Psoas muscle (tissue), 8 donors: Measurements from ENCODE around the gene BHLHE23. TPM values are rescaled to one million over a fixed set of nuclear protein-coding genes. Genes with fewer than 3 reads are reported as not detected.

Experiments used
- ATAC-seq, 4 donors: fragments of 200-7000 bp; cut with Tn5 transposase; one replicate each; pipeline ENCODE4 v1.9.1; 2020; ENCODE audit warnings: moderate library complexity in 3 of 4, mild to moderate bottlenecking in 2 of 4
- DNase-seq, 2 donors: peaks; one replicate each; pipeline ENCODE4 v3.0.0-alpha.2; 2020
- H3K27ac ChIP-seq: fragments of 200-600 bp; one replicate; pipeline ENCODE4 v1.8.0; 2022
- H3K27me3 ChIP-seq, 3 donors: fragments of 200-600 bp in 1 of 3; one replicate each; pipeline versions ENCODE4 v1.6.1 to v1.8.0; 2013 to 2022; ENCODE audit warnings: low read length in 2 of 3, mild to moderate bottlenecking in 2 of 3, moderate library complexity in 1 of 3; ENCODE audit not compliant: insufficient read depth in 3 of 3
- H3K36me3 ChIP-seq, 2 donors: fragments of 200-600 bp in 1 of 2; one replicate each; pipeline versions ENCODE4 v1.6.1 to v1.8.0; 2013 to 2022; ENCODE audit warnings: low read depth in 1 of 2, mild to moderate bottlenecking in 1 of 2, moderate library complexity in 1 of 2; ENCODE audit not compliant: insufficient read depth in 1 of 2
- H3K4me1 ChIP-seq: fragments of 200-600 bp; one replicate; pipeline ENCODE4 v1.8.0; 2022
- H3K4me3 ChIP-seq: fragments of 200-600 bp; one replicate; pipeline ENCODE4 v1.8.0; 2022; ENCODE audit warnings: mild to moderate bottlenecking
- H3K9me3 ChIP-seq: fragments of 200-600 bp; one replicate; pipeline ENCODE4 v1.8.0; 2022
- CTCF ChIP-seq: fragments of 200-600 bp; IDR thresholded peaks from one replicate; pipeline ENCODE4 v1.8.0; 2022; ENCODE audit warnings: antibody characterized with exemption
- WGBS, 3 donors: extraction: QIAGEN DNeasy Blood & Tissue Kit; methylation state at CpG; one replicate each; pipeline versions ENCODE4 v1.1.6 to v1.1.7; 2013; 5-methylcytosine and 5-hydroxymethylcytosine counted together
- intact Hi-C, 2 donors: fragments of 100-400 bp; cut with DNase I; formaldehyde crosslinking; loops; one replicate each; pipeline versions ENCODE4 v1.11.0 to v1.14.2; 2022
- polyA plus RNA-seq, 3 donors: library from polyadenylated mRNA; stranded (reverse); fragments of 200-250 nt; gene quantifications; one replicate each; pipeline ENCODE4 v1.2.3, GENCODE V29; 2013
- total RNA-seq, 4 donors: library from RNA; stranded (reverse); fragmentation: NEBNext Ultra II Directional in 2 of 4; extraction: Animal tissue kit (Norgen Biotek cat#: 25700) in 2 of 4; gene quantifications; one replicate each; pipeline versions ENCODE4 v1.2.1 to v1.2.4, GENCODE V29; 2021 to 2023
- donor health status: healthy with polysubstance abuse.
- donor health status: DM: no; HTN: no; CAD: no; lungs with moderate emphysema.
- donor health status: Bipolar disorder and iron deficiency.
- donor health status: healthy.
- donor health status: DM: yes; HTN: yes; CAD: no.
- donor health status: DM: no; HTN: no; CAD: no.
- donor health status: DM: no; HTN: no; CAD: no.
- donor health status: DM: yes; HTN: yes; CAD: no.

Gene BHLHE23
- total and polyA plus RNA-seq, 7 donors: not detected

GRCh38 chr20:62991196-62991807, 15.5 kb downstream of the BHLHE23 start:
- ATAC-seq (no peak), DNase-seq (no peak)
- no peak for TF ChIP-seq CTCF
- Histone ChIP-seq H3K27me3 (peaks cover 0 to 68% (median 15%) of the 10 kb centered on the region in 3 donors), H3K4me1 (no peaks in the 10 kb centered on the region), H3K27ac (no peak overlapping the region), H3K9me3 (no peaks in the 10 kb centered on the region), H3K4me3 (no peak overlapping the region), H3K36me3 (no peaks in the 10 kb centered on the region)
- intact Hi-C loops: no loop called here
- WGBS, 3 donors: 62 to 65% (median 63%) methylated on average over 13 of the region's 13 CpGs

GRCh38 chr20:62990306-62990825, 16.4 kb downstream of the BHLHE23 start:
- WGBS, 3 donors: 71 to 75% (median 72%) methylated on average over 22 of the region's 22 CpGs
- Histone ChIP-seq H3K4me3 (no peak overlapping the region), H3K27me3 (peaks cover 0 to 66% (median 15%) of the 10 kb centered on the region in 3 donors), H3K36me3 (no peaks in the 10 kb centered on the region), H3K9me3 (no peaks in the 10 kb centered on the region), H3K4me1 (no peaks in the 10 kb centered on the region), H3K27ac (no peak overlapping the region)
- ATAC-seq (no peak), DNase-seq (no peak)
- TF ChIP-seq CTCF: no peak
- intact Hi-C loops: no loop called here

DNA sequence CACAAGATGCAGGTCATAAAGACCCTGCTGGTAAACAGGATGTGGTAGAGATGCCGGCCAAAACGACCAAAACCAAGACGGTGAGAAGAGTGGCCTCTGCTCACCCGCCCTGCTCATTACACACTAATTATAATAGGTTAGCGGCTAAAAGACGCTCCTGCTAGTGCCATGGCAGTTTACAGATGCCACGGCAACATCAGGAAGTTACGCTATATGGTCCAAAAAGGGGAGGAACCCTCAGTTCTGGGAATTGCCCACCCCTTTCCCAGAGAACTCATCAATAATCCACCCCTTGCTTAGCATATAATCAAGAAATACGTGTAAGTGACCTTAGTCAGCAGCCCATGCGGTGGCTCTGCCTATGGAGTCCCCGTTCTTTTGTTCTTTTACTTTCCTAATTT, 17.6 kb downstream of the BHLHE23 start:
- WGBS, 3 donors: 38 to 41% (median 39%) methylated on average over 11 of the region's 11 CpGs
- intact Hi-C loops: no loop called here
- no peak overlapping the region for H3K4me3 ChIP-seq
- no peaks in the 10 kb centered on the region for H3K4me1 ChIP-seq
- no peak for DNase-seq
- H3K36me3 ChIP-seq: no peaks in the 10 kb centered on the region
- ATAC-seq: no peak
- peaks cover 0 to 68% (median 13%) of the 10 kb centered on the region in 3 donors for H3K27me3 ChIP-seq
- TF ChIP-seq CTCF: no peak
- no peak overlapping the region for H3K27ac ChIP-seq
- H3K9me3 ChIP-seq: no peaks in the 10 kb centered on the region

DNA sequence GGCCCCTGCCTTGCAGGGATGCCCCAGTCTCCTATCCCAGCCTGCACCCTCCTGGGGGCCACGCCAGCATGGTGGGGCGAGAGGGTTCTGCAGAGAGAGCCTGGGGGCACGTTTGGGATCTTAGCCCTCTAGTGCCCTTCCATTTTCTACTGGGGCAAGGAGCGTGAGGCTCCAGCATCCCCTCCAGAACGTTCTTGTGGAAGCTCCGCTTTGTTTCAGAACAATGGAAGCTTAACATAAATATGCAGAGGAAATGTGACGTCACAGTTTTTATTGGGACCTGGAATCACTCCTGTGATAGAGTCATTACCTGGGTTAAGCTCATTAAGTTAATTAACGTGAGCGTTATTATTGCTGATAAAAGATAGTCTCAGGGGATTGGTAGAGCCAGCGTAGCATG, 19.6 kb downstream of the BHLHE23 start:
- intact Hi-C loops: no loop called here
- WGBS, 3 donors: 61 to 64% (median 64%) methylated on average over 10 of the region's 10 CpGs
- DNase-seq (no peak), ATAC-seq (no peak)
- TF ChIP-seq CTCF: no peak
- Histone ChIP-seq H3K9me3 (no peaks in the 10 kb centered on the region), H3K4me3 (no peak overlapping the region), H3K27me3 (peaks cover 0 to 75% (median 13%) of the 10 kb centered on the region in 3 donors), H3K27ac (no peak overlapping the region), H3K4me1 (no peaks in the 10 kb centered on the region), H3K36me3 (no peaks in the 10 kb centered on the region)
